ENCODE results near the gene SPN.
"Not testable (repeated sequence)": the region's sequence is repeated elsewhere in the genome, so short reads cannot be mapped to it uniquely, and the experiment has no call there.

SPN gene

GRCh38 chr16:29701214-29701555, 38.1 kb downstream of the SPN start:
- no peak for DNase-seq (ENCODE audit: low read depth)

- DNase-seq (ENCODE audit: low read depth), result no peak
Observed at GRCh38 chr16:29702269-29702668, 39.2 kb downstream of the SPN start.

- no peak for DNase-seq (ENCODE audit: low read depth)
Observed at GRCh38 chr16:29705030-29705429, 42.0 kb downstream of the SPN start.

GRCh38 chr16:29707160-29707559, 44.1 kb downstream of the SPN start:
- DNase-seq (ENCODE audit: low read depth), result not testable (repeated sequence)

- DNase-seq (ENCODE audit: low read depth), result no peak
Observed at GRCh38 chr16:29708917-29709600, 46.0 kb downstream of the SPN start.

- not testable (repeated sequence) for DNase-seq (ENCODE audit: low read depth)
Observed at GRCh38 chr16:29709657-29710056, 46.6 kb downstream of the SPN start.

GRCh38 chr16:29710227-29711219, 47.5 kb downstream of the SPN start:
- DNase-seq (ENCODE audit: low read depth), result no peak

GRCh38 chr16:29712809-29713208, 49.8 kb downstream of the SPN start:
- no peak for DNase-seq (ENCODE audit: low read depth)

GRCh38 chr16:29714396-29714795, 51.3 kb downstream of the SPN start:
- DNase-seq (ENCODE audit: low read depth), result no peak

GRCh38 chr16:29714972-29715371, 51.9 kb downstream of the SPN start:
- no peak for DNase-seq (ENCODE audit: low read depth)

GRCh38 chr16:29717113-29717512, 54.1 kb downstream of the SPN start:
- no peak for DNase-seq (ENCODE audit: low read depth)

GRCh38 chr16:29719063-29719462, 56.0 kb downstream of the SPN start:
- no peak for DNase-seq (ENCODE audit: low read depth)
